ENCODE measurements around the gene PPP4R3A.
A peak's percentile ranks its signal among the peaks of the same experiment; 100 is the strongest.
"Not testable (repeated sequence)": the region's sequence is repeated elsewhere in the genome, so short reads cannot be mapped to it uniquely, and the experiment has no call there.

The PPP4R3A gene

DNA sequence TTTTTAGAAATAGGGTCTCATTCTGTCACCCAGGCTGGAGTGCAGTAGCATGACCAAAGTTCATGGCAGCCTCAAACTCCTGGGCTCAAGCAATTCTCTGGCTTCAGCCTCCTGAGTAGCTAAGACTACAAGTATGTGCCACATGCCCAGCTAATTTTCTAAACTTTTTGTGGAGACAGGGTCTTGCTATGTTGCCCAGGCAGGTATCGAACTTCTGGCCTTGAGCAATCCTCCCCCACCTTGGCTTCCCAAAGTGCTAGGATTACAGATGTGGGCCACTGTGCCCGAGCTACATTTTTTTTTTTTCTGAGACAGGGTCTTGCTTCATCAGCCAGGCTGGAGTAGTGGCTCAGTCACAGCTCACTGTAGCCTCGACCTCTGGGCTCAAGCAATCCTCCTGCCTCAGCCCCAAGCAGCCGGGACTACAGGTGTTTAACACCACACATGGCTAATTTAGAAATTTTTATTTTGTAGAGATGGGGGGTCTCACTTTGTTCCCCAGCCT is 7.1 kb downstream of the PPP4R3A start:
- DNase-seq (ENCODE audit: low read depth), result no peak

DNA sequence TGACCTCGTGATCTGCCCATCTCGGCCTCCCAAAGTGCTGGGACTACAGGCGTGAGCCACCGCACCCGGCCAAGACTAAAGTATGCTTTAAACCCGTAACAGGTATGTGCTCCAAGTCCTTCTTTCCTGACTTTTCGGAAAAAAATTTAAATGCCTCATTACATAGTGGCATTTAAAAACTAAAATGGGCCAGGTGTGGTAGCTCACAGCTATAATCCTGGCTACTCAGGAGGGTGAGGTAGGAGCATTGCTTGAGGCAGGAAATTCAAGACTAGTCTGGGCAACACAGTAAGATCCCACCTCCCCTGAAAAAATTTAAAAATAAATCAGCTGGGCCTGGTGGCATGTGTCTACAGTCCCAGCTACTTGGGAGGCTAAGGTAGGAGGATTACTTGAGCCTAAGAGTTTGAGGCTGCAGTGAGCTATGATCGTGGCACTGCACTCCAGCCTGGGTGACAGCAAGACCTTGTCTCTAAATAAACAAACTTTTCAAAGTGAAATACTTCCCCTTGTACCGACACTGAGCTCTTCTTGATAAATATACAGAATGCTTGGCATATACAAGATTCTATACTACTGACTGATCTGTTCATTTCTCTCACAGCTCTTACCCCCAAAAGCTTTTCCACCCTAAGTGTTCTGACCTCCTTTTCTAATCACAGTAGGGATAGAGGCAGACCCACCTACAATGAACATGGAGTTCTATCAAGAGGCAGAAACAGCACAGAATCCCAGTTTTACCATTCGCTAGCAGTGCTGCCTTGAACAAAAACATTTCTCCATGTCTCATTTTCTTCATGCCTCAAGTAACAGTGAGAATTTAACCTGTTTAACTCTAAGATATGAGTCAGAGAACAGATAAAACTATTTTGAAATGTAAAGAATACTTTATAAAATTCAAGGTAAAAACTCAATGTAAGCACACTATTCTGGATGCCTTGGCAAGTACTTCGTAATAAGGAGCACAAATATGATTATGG is 7.9 kb downstream of the PPP4R3A start:
- no peak for DNase-seq (ENCODE audit: low read depth)

DNA sequence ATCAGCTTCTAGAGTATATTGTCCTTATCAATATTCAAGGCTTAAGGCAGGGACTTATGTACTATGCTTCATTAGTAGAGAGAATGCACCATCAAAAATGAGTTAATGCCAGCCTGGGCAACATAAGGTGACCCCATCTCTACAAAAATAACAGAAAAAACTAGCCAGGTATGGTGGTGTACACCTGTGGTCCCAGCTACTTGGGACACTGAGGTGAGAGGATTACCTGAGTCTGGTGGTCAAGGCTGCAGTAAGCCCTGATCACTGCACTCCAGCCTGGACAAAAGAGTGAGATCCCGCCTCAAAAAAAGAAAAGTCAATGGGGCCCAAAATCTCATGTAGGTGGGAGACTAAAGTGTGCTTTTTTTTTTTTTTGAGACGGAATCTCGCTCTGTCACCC is 8.8 kb downstream of the PPP4R3A start:
- no peak for DNase-seq (ENCODE audit: low read depth)

DNA sequence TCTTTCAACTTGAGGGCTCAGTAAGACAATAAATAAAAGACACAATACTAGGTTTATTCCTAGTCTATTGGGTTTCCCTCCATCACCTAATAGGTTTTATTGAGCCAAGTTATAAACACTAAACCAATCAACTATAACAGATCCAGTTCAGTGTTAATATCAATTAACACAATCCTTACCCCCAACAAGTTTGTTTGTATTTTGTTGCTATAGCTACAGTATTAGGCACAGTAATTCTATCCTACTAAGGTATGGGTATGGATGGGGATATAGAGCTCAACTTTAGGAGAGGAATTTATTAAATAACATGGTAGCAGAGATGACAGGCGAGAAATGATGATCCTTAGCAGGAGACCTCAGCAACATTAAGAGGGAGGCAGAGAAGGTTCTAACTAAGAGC is 13.3 kb downstream of the PPP4R3A start:
- no peak for DNase-seq (ENCODE audit: low read depth)

DNA sequence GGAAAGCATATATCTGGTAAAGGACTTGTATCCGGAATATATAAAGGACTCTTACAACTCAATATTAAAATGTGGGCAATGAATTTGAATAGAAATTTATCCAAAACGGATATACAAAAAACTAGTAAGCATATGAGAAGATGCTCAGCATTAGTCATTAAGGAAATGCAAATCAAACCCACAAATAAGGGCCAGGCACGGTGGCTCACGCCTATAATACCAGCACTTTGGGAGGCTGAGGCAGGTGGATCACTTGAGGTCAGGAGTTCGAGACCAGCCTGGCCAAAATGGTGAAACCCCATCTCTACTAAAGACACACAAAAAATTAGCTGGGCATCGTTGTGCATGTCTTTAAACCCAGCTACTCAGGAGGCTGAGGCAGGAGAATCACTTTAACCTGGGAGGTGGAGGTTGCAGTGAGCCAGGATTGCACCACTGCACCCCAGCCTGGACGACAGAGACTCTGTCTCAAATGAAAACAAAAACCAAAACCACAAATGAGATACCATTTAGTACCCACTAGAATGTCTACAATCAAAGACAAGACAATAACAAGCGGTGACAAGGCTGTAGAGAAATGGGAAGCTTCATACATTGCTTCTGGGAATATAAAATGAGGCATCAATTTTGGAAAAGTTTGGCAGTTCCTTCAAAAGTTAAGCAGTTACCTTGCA is 15.6 kb downstream of the PPP4R3A start:
- not testable (repeated sequence) for DNase-seq (ENCODE audit: low read depth)

DNA sequence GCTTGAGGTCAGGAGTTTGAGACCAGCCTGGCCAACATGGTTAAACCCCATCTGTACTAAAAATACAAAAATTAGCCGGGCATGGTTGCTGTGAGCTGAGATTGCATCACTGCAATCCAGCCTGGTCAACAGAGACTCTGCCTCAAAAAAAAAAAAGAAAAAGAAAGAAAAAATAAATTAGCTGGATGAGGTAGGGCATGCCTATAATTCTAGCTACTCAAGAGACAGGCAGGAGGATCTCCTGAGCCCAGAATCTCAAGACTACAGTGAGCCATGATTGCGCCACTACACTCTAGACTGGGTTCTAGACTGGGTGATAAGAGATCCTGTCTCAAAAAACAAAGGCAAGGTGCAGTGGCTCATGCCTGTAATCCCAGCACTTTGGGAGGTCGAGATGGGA is 16.9 kb downstream of the PPP4R3A start:
- no peak for DNase-seq (ENCODE audit: low read depth)

DNA sequence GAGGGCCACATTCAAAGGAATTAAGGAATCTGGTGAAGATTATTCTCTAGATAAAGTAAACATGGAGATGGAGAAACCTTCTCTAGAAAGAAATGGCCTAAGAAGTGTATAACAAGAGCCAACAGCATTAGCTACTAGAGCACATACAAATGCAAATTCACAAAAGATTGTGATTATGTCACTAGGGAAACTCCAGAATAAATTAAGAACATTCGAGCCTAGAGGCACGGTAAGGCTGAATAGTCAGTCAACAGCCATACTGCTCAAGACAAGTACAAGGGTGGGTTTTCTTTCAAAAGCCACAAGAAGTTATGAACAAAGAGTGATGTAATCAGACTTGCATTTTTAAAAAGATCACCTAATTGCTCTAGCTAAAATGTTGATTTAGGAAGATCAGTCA is 25.4 kb downstream of the PPP4R3A start:
- no peak for DNase-seq (ENCODE audit: low read depth)

DNA sequence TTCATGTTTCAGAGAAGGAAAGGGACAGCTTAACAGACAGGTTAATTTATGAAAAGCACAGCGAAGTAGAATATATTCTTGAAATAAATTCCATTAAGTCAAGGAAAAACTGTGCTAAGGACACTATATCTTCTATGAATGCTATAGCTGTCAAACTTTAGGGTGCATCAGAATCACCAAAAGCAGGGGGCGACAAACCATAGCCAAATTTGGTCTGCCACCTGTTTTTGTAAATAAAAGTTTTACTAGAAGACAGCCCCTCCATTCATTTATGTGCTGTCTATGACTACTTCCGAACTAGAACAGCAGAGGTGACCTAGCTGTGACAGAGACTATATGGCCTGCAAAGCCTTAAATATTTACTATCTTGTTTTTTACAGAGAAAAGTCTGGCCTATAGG is 25.9 kb downstream of the PPP4R3A start:
- DNase-seq (ENCODE audit: low read depth), result no peak

DNA sequence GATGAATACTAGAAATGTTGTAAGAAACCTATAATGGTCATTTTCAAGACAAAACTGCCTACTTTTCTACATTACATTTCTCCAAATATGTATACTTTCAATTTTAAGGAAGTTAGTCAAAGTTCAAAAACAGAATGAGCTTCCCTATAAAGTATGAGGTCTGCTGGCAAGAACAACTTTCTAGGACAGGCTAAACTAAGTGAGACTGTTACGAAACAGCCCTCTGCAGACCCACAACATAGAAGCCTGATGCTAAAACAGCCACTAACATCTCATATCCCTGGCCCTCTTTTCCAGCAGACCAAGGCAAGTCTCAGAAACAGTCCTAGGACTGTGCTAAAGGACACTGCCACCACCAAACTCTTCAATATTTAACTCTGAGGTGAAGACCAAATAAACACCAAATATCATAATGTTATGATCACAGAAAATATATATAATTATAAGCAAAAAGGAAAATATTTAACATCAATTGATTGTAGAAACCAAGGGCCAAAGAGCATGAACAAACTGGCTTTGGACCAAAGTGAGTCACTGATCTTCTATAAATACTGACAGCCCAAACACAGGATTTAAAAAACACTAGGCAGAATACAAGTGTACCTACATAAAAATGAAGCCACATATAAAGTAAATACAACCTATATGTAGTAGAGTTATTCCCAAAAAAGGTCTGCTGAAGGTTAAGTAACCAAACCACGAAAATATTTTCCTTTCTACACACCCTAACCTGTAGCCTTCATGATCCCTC is 27.7 kb downstream of the PPP4R3A start:
- peak; percentile 27 for DNase-seq (ENCODE audit: low read depth)

DNA sequence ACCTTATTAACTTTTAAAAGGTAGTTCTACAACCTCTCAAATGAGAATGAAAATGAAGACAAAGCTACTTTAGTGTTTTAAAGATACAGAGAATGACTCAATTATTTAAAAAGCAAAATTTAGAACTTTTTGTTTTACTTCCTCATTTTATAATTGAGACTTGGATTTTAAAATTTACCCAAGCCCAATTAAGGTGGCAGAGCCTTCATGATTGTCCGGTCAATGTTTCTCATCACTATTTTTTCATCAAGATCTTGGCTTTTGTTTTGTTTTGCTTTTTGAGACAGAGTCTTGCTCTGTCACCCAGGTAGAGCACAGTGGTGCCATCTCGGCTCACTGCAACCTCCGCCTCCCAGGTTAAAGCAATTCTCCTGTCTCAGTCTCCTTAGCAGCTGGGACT is 32.7 kb downstream of the PPP4R3A start:
- DNase-seq (ENCODE audit: low read depth), result no peak

DNA sequence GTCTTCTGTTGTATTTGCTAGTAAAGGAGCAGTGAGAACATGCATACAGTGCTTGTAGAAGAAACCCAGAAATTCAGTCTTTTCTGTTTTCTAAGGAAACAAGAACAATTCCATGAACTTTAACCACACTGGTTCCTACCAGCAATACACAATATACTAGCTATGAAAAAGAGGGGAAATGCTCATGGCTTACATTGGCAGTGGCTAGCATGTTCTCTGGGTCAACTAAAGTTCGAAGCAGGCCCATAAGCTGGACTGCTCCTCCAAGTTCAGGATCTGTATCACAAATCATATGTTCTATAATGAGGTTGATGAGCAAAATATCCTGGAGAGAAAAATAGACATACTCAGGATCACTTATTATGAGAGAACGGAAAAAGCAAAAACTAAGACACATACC is 37.1 kb downstream of the PPP4R3A start:
- no peak for DNase-seq (ENCODE audit: low read depth)

DNA sequence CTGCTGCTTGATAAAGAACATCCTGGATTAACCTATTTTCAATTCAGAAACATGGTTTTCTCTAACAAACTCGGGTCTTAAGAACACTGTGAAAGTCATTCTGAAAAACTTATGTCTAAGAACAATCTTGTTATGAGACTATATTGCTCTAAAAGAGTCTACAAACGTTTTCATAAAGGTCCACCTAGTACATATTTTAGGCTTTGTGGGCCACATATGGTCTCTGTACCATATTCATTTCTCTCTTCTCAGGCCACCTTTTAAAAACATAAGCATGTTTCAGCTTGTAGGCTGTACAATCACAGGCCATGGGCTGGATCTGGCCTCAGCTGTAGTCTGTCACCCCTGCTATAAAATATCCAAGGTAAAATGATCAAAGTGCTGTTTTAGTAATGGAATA is 39.9 kb downstream of the PPP4R3A start:
- DNase-seq (ENCODE audit: low read depth), result no peak

DNA sequence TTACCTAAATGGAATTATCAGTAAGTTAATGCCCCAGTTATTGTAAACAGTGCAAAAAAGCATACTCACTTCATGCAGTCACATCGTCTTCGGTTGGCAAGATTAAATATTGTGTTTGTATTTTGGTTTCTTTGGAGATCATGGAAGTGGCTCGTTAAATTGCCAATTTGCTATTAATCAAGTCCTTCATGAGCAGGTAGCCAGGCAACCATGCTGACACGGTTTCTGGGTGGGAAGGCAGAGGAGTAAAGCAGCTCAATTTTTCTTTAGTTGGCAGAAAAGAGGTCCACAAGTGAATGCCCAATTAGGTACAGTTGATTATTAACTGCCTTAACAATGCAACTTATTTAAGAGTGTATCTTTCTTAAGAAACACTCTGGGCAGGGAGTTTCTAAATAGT is 43.9 kb downstream of the PPP4R3A start:
- DNase-seq (ENCODE audit: low read depth), result no peak

DNA sequence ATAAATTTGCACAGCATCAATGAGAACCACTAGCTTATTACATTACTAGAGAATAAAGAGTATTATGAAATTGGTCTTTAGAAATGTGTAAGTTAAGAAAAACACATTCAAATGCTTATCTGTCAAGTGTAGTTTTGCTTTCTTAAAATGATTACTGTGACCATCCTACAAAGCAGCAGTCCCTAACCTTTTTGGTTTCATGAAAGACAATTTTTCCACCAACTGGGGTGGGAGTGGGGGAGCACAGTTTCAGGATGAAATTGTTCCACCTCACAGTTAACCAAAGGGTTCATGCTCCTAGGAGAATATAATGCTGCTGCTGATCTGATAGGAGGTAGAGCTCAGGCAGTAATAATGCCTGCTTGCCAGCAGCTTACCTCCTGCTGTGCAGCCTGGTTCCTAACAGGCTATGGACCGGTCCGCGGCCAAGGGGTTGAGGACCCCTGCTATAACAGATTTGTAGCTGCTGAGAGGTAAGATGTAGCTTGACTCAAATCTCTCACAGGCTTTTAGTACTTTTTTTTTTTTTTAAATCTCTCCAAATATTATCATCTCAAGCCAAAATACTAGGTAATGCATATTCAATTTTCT is 45.4 kb downstream of the PPP4R3A start:
- DNase-seq (ENCODE audit: low read depth), result no peak

DNA sequence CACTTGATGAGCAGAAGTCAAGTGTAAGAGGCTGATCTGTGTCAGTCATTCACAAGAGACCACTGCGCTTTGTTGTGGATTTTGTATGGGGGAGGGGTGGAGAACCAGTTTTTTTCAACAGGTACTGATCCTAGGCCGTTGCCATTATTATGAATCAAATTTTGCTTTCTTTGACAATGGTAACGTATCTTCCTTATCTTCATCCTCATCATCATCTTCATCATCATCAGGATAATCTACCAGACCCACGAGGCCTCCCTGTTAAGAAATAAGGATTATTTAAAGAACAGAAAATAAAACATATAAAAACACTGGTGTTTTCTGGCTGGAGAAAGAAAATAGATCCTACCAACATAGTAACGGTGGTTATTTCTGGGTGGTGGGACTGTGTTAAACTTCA is 51.5 kb downstream of the PPP4R3A start:
- no peak for DNase-seq (ENCODE audit: low read depth)

DNA sequence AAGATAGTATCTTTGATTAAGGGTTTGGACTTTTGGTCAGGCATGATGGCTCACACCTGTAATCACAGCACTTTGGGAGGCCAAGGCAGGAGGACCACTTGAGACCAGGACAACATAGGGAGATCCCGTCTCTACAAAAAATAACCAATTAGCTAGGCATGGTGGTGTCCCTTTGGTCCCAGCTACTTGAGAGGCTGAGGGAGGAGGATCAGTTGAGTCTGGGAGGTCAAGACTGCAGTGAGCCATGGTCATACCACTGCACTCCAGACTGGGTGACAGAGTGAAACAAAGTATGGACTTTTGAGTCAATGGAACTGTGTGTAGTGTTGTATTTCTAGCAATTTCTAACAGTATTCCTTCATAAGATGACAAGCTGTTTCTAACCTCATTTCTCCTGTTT is 53.8 kb downstream of the PPP4R3A start:
- no peak for DNase-seq (ENCODE audit: low read depth)

DNA sequence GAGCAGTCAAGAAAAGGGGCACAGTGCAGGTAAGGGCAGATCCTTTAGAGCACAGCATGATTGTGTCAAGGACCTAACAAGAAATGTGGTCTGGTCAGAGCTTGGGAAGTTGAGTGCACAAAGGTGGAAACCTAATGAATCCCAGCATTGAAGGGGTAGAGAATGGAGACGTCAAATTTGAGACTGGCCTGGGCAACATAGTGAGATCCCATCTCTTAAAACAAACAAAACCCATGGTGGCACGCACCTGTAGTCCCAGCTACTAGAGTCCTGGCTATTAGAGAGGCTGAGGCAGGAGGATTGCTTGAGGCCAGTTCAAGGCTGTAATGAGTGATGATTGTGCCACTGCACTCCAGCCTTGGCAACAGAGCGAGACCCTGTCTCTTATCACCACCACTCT is 55.5 kb downstream of the PPP4R3A start:
- no peak for DNase-seq (ENCODE audit: low read depth)

DNA sequence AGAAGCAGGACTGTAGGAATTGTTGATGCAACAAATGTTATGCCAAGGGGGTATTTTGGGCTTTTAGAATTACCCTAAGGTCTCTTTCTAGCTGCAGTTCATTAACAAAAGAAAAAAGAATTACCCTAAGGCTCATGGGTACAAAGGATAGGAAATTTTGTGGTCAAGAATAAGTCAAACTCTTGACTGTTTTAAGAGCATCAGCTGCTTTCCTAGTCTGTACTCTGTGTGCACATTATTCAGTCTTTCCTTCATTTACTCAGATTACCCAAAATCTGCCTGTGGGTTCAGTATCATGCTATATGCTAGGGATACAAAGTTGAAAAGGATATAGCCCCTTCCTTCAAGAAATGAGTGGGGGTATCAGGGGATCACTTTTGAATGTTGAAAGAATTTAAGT is 56.0 kb downstream of the PPP4R3A start:
- no peak for DNase-seq (ENCODE audit: low read depth)

DNA sequence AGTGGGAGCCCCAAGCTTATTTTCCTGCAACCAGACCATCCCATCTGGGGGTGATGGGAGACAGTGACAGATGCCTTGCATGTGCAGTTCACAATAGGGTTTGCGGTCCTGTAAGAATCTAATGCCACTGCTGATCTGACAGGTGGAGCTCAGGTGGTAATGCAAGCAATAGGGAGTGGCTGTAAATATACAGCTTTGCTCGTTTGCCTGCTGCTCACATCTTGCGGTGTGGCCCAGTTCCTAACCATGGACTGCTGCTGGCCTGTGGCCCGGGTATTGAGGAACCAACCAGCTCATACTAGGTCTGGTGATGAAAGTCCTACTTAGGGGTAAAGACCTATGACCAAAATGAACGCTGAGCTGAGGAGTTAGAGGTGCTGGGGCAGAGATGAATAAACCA is 56.4 kb downstream of the PPP4R3A start:
- DNase-seq (ENCODE audit: low read depth), result no peak

DNA sequence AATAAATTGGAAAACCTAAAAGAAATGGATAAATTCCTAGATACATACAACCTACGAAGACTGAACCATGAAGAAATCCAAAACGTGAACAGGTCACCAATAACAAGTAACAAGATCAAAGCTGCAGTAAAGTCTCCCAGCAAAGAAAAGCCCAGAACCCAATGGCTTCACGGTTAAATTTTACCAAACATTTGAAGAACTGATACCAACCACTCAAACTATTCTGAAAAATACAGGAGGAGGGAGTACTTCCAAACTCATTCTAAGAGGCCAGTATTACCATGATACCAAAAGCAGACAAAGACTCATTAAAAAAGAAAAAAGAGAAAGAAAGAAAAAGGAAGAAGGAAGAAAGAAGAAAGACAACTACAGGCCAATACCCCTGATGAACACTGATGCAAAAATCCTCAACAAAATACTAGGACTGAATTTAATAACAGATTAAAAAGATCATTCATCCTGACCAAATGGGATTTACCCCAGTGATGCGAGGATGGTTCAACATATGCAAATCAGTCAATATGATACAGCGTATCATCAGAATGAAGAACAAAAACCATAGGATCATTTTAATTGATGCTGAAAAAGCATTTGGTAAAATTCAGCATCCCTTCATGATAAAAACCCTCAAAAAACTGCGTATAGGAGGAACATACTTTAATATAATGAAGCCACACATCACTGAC is 65.6 kb downstream of the PPP4R3A start:
- no peak for DNase-seq (ENCODE audit: low read depth)

DNA sequence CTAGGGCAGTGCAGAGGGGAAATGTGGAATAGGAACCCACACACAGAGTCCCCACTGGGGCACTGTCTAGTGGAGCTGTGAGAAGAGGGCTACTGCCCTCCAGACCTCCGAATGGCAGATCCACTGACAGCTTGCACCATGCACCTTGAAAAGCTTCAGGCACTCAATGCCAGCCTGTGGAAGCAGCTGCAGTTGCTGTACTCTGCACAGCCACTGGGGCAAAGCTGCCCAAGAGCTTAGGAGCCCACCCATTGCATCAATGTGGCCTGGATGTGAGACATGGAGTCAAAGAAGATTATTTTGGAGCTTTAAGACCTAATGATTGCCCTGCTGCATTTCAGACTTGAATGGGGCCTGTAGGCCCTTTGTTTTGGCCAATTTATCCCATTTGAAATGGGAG is 70.8 kb downstream of the PPP4R3A start:
- no peak for DNase-seq (ENCODE audit: low read depth)

DNA sequence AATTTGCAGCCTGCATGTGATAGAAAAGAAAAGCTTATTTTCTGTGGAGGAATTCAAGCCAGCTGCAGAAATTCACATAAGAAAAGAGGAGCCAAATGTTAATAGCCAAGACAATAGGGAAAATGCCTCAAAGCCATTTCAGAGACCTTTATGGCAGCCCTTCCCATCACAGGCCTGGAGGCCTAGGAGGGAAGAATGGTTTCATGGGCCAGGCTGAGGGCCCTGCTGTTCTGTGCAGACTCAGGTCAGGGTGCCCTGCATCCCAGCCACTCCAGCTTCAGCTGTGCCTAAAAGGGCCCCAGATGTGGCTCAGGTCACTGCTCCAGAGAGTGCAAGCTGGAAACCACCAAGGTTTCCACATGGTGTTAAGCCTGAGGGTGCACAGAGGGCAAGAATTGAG is 71.3 kb downstream of the PPP4R3A start:
- DNase-seq (ENCODE audit: low read depth), result no peak

Measured in fibroblast of the conjunctiva (primary cell).